Tongue (tissue), 2 donors: Measurements from ENCODE around the gene DDX24. TPM values are rescaled to one million over a fixed set of nuclear protein-coding genes. Genes with fewer than 3 reads are reported as not detected.

Experiments used
- DNase-seq: peaks from one replicate; pipeline ENCODE4 v3.0.0-alpha.2; 2015
- total RNA-seq: library from RNA; depleted of rRNA; stranded (reverse); fragments of >200 nt; gene quantifications from one replicate; pipeline ENCODE4 v1.2.3, GENCODE V29; 2014

Gene DDX24
- total RNA-seq, 1 donor from 2014 or later, result 118 TPM

DNA sequence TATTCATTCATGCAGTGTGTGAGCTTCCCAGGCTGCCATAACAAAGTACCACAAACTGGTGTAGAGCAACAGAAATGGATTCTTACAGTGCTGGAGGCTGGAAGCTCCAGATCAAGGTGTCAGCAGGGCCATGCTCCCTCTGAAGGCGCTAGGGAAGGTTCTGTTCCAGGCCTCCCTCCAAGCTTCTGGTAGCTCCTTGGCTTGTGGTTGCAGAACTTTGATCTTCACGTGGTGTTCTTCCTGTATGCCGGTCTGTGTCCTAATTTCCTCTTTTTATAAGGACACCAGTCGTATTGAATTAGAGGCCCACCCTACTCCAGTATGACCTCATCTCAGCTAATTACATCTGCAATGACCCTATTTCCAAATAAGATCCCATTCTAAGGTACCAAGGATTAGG is 51.7 kb downstream of the DDX24 start:
- no peak for DNase-seq

DNA sequence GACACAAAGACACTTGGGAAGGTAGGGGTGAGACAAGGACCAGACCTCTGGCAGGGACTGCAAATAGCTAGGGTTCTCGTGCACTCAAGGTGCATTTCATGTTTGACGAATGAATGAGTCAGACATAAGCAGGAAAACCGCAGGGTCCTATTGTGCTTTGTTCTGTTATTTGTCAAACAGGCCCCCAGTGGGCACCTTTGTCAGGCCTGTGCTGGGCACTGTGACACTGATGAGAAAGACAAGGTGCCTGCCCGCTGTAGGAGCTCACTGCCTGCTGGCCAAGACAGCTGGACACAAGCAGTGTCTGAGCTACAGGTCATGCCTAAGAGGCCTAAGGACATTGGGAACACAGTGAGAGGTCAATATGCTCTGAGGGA is 52.6 kb downstream of the DDX24 start:
- DNase-seq, result no peak

DNA sequence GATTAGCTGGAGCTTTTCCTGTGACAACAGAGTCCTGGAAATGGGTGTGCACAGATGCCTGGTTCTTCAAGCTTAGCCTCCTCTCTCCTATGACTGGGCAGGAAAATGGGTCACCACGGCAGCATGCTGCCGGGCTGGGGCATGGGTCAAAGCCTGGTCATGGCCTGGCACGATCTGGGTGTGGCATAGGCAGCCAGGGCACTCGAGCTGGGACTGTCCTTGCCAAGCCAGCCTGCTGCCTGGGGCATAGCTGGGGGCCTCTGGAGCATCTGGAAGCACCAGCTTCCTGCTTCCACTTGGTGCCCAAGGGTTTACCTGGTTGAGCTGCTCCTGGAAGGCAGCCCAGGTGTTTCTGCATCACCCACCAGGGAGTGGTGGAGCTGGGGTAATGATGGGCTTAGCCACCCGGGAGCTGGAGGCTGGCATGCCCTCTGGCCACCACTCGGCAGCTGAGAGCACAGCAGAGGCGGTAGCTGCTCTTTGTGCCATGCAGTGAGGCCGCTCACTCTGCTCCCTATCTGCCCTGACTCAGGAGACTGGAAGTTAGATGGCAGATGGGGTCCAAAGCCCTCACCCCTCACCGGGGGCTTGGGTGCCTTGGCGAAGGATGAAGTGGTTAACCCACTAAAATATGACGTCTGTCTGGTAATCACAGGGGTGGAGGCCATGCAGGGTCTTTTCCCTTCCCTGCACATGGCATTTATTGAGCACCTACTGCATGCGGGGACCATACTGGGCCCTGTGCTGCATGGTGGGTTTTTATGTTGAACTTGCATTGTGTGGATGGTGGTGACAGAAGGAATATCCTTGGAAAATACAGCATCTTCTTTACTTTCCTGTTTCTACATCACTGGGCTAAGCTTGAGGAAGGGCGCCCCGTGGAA is 53.2 kb downstream of the DDX24 start:
- DNase-seq, result no peak

DNA sequence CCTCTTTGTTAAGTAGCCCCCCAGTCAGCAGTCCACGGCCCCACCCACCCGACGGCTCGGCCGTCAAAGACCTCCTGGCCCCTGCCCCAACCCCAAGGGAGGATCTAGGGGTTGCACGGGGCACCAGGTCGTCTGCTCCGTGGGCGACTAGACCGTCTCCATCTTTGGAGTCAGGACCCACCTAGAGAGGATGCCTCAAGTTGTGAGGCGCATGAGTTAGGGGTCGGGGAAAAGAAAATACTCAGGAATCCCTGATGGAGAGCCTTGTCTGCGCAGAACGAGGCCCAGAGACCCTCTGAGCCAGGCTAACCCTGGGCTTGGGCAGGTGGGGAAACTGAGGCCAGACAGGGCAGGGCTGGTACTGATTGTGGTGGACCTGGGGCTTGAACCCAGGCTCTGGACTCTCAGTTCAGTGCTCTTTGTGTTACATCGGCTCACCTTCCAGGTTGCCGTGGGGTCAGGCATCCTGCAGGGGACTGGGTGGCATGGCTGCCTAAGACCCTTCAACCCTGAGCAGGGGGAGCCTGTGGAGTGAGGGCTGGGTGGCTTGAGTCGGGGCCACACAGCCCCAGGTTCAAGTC is 54.0 kb downstream of the DDX24 start:
- DNase-seq, result no peak

DNA sequence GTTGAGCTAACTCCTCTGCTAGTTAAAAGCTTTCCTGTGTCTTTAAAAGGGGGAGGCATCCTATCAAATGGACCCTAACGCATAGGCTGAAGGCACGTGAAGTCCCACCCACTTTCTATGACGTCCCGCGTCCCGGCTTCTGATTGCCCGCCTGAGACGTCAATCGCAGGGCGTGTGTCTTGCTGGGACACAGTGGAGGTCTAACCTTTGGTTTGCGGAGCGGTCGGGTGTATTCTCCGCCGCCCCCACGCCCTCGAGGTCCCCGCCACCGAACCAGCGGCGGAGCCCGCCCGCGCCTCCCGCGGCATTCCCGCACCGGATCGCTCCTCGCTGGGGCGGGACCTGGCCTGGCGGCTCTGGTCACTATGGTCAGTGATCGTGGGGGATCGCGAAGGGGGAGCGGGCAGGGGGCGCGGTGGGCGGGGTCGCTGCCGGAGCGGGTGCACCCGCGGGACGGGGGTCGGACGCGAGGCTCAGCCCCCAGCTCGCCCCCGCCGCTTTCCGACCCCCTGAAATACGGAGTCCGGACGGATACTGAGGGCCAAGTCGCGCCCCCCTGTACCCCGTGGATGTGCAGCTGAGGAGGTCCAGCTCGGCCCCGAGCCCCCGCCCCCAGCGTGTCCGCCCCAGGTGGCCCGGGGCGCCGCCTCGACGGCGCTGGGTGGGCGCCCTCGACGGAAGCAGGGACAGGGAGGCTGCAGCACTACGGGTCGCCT is 54.7 kb downstream of the DDX24 start, which contains the start of gene OTUB2:
TSS of gene OTUB2 (plus strand) at position 168 of the 716 bp plus-strand sequence. CDS start at position 366, 198 bp downstream.
- DNase-seq, result peak; percentile 99

DNA sequence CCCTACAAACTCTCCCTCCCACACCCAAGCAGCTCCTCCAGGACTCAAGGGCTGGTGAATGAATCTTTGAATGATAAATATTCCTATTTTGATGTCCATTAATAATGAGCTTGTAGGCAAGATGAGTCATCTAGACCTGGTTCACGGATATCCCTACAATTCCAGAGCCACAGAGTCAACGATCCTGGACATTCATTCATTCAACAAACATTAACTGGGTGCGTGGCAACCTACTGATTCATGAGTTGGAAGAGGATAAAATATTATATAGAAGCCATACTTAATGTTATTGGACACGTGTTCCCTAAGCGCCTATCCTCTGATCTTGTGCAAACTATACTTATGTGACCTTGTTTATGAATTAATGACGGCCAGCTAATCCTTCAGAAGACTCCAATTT is 55.3 kb downstream of the DDX24 start:
- DNase-seq, result no peak

DNA sequence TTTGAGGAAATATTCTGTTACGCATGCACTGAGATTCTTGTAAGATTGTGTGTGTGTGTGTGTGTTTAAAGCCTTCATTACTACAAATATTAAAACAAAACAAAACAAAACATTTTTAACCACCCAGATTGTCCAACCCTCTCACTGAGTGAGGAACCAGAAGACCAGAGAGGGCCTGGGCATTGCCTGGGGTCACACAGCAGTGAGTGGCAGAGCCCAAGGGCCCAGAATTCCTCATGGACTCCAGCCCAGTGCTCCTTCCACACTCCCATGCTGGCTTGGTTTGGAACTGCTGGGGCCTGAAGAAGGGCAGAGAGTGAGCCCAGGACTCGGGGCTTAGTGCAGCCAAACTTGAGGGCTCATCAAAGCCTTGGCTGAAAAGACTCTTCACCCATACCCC is 56.5 kb downstream of the DDX24 start:
- DNase-seq, result no peak

DNA sequence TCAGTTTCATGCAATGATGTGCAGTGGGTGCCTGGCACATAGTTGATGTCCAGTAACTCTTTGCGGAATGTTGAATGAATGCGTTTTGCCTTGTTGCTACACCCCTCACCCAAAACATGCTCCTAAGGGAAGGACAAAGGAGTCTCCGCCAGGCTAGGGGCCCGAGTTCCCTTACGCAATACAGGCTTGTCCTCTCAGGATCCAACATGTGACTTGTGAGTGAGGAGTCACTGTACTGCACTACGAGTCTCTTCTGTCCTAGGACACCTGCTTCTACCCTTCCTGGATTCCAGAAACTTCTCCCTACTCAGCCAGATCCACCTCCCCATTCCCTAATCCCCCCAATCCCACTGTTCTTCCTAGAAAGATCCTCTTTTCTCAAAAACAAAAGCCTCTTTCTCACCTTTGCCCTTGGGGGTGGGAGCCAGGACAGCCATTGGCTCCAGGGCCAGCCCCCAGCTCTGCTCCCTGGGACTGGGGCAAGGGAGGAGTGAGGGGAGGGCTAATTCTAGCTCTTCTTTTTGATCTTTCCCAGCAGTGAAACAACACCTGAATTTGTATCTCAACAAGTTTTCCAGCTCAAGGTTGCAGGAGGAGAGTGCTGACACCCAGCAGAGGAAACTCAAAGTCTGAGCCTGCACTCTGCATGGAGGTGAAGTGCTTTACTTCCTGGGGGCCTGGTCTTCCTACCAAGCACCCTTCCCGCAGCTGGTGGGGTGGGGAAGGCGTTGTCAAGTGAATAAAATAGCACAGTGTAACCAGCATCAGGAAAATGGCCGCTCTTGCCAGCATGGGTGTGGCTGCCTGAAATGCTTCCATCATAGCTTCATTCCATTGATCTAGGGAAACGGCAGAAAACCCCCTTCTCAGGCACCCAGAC is 58.2 kb downstream of the DDX24 start:
- DNase-seq, result no peak

DNA sequence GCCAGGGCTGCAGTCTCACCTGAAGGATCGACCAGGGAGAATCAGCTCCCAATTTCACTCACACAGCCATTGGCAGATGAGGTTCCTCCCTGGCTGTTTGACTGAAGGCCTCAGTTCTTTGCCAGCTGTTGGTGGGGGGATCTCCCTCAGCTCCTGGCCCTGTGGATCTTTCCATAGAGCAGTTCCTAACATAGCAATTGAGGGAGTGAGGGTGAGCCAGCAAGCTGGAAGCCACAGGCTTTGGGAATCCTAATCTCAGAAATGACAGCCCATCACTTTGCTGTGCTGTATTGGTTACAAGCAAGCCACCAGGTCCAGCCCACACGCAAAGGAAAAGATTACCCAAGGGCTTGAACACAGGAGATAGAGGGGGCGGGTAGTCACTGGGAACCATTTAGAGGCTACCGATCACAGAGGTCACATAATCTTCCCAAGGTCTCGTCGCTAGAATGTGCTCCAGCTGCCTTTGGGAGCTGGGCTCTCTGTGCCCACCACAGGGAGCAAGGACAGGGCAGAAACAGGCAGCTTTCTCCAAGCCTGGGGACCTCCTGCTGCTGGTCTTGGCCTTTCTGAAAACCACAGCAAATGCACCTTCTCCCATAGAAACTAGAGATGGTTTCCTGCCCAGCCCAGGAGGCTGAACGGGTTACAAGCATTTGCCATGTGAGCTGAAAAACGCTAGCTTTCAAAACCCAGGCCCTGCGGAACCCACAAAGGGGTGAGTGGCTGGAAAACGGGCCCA is 59.4 kb downstream of the DDX24 start:
- DNase-seq, result no peak

DNA sequence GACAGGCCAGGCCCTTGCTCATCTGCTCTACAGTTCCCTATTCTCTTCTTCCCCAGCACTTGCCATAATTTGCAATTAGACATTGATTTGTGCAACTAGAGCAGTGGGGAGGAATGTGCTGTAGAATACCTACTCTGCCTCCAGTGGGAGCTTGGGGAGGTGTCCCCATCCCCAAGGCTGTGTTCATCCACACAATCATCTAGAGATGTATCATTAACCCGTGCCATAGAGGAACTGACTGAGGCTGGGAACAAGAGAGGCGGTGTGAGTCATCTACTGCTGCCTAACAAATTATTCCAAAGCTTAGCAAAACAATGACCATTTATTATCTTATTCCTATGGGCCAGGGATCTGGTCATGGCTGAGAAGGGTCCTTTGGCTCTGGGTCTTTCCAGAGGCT is 60.0 kb downstream of the DDX24 start:
- no peak for DNase-seq

DNA sequence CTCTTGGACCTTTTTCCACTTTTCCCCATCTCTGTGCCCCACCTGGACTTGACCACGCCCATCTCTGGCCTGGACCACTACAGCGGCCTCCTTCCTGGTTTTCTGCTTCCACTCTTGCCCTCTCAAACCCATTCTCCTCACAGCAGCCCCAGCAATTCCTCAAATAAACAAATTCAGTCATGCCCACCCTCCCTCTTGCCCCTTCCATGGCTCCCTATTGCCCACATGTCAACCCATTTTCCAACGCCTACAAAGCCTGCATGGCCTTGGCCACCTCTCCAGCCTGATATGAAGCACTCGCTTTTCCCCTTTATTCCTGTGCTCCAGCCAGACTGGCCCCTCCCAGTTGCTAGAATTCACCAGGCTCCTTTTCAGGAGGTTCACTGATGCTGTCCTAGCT is 60.7 kb downstream of the DDX24 start:
- no peak for DNase-seq

DNA sequence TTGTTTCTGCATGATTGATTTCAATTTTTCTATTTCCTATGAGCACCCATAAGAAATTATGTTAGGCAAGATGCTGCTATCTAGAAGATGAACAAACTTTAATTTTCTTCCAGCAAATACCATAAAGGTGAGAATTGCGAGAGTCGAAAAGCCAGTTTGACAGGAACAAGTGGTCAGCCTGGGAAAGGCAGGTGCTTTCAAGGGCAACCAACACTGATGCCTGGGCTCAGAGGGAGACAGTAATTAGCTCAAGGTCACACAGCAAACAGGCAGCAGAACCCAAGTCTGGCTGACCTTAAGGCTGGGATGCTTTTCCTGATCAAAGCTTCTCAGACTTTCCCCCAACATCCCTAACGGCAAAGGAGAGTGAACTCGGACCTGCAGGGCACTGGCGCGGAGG is 61.7 kb downstream of the DDX24 start:
- DNase-seq, result no peak

DNA sequence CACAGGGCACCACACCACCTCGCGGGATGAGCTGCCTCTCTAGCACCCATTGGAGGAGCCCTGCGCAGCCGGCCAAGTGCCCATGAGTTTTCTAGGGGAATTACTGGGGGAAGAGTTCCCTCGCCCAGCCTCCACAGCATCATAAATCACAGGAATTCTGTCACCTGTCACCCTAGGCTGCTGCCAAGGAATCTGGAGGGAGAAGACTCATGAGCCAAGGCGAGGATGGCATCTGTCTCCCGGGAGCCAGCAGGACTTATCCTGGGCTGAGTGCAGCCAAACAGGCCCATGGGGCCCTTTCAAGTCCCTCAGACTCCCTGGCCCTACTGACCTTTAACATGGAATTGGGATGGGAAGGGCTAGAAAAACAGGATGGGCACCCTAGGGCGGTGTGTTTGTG is 62.7 kb downstream of the DDX24 start:
- no peak for DNase-seq

DNA sequence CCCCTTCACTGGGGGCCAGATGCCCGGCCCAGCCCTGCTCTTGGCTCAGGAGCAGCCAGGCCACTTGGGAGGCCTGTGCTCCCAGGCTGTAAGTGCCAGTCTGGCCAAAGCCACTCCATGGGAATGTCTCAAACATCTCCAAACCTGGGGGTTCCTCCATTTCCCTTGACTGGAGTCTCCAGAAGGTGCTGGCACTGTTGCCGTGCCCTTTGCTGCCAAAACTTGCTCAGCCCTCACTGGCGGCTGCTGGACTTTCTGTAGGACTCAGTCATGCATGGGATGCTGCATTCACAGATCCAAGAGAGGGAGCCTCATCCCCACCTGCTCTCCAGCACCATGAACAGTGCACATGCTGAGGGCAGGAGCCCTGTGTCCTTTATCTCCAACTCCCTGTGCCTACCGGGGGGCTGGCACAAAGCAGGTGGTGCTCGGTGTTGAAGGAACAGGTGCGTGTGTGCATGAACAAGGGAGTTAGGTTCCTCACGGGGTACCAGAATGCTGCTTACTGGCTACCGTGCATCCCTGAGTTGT is 64.5 kb downstream of the DDX24 start:
- DNase-seq, result no peak

DNA sequence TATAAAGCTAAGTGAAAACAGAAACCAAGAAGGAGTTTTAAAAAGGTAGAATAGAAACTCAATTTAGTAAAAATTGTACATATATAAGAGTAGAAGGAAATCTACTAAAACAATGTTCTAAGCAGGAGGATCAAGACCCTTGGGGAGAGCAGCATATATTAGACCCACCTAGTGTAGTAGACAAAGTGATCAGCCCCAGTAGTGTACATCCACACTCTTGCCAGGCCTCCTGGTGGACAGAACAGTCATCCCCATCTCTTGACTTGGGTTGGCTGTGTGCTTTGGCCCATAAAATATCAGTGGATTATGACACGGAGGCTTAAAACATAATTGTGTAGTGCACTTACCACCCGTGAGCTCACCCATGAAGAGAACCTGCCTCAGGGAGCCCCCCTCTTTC is 65.8 kb downstream of the DDX24 start:
- DNase-seq, result no peak

DNA sequence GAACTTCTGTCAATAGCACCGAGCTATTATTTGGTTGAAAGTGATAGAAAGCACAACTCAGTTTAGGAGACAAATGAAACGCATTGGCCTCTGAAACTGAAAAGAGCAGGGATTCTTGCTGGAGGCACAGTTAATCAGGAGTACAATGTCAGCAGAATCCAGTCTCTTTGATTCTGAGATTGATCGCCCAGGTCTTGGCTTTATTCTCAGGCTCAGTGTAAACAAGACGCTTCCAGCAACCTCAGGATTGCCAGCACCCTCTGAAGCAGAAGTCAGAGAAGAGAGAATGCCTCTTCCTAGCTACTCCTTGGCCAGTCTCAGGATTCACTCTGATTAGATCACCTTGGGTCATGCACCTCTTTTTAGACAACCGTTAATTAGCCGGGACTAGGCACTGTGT is 66.6 kb downstream of the DDX24 start:
- DNase-seq, result no peak

DNA sequence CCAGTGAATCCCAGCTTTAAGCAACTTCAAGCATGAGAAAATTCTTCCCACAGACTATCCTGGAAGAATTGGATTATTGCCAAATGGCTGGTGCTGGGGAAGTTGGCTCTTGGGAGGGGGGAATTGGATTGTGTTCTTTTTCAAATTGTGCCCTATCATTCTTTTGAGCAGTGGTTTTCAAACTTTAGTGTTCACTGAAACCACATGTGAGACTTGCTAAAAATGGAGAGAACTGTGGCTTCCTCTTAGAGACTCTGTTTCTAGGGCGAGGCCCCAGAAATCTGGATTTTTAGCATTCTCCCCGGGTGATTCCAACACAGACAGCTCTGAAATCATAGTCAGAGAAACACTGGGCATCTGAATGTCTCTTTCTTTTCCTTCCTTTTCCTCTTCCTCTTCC is 69.2 kb downstream of the DDX24 start:
- DNase-seq, result peak; percentile 39

DNA sequence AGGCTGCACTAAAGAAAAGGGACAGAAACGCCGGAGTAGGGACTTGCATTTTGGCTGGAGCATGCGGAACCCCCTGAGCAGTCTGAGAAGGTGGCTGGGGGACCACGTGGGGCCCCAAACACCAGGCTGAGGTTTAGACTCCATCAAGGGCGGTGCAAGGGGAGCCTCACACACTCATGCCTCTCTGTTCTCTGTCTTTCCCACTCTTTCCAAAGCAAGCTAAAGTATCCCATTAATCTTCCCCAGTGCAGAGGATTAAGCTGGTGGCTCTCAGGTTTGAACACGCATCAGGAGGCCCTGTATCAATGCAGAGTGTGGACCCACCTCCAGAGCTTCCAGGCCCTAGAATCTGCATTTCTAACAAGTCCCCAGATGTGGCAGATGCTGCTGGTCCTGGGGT is 70.4 kb downstream of the DDX24 start:
- no peak for DNase-seq

DNA sequence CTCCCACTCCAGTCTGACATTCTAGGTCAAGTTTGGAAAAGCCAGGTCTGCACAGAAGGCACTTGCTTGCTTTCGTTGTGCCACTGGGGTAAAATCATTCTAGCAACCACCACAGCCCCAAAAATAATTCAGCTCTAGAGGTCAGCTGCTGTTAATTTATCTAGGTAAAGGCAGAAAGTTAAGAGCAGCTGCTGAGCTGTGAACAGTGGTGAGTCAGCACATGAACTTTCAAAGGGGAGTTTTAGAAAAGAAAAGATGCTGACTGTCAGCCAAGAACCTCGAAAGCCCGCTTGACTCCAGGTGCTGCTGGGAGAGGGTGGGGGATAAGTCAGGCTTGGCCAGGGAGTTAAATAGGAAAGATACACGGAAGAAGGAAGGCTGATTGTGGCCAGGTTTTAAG is 71.2 kb downstream of the DDX24 start:
- peak; percentile 66 for DNase-seq

DNA sequence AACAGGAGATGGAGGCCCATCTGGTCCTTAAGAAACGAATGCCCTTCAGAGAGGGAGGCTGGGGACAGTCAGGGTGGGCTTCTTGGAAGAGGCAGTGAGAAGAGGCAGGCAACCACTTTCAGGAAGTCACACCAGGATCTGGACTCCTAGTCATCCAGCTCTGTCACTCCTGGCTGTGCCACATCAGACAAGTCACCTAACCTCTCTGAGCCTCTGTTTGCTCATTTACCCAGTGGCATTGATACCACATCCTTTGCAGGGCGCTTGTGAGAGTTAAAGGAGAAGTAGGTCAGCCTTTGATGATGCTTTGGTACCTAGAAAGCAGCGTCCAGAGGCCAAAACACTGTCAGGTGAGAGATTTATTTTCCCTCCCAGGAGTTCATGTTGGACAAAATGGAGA is 72.8 kb downstream of the DDX24 start:
- DNase-seq, result no peak

DNA sequence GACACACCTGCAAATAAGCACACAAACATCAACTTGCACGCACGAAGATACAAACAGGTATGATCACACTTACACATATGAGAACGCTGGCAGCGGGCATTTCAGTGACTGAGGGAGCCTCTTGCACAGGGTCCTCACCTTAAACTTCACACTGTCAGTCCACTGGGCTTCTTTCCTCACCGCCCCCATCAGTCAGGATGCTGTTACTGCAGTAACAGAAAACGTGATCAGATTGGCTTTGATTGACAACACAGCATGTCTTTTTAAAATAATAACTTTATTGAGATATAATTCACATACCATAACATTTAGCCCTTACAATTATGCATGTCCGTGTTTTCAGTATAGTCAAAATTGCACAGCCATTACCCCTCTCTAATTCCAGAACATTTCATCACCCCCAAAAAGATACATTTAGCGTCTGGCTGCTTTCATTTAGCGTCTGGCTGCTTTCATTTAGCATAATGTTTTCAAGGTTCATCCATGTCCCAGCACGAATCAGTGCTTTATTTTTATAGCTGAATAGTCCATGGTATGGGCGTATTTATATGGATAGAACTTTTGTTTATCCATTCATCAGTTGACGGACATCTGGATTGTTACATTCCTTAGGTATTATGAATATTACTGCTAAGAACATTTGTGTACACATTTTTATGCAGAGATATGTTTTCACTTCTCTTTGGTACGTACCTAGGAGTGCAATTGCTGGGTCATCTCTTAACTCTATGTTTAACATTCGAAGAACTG is 75.5 kb downstream of the DDX24 start:
- DNase-seq, result no peak
